GM12878 (cell line): ENCODE measurements around the gene ZNF670. TPM values are rescaled to one million over a fixed set of nuclear protein-coding genes. Genes with fewer than 3 reads are reported as not detected.

Source experiments
- BCL11A ChIP-seq: IDR thresholded peaks from 2 replicates; pipeline ENCODE4 v1.6.1; 2011; ENCODE audit warnings: low read depth, low read length
- CBX3 ChIP-seq: fragments of 200-600 bp; sonication (generic); IDR thresholded peaks from 2 replicates; pipeline ENCODE4 v1.6.1; 2016; ENCODE audit warnings: low read depth, borderline replicate concordance
- CHD1 ChIP-seq: IDR thresholded peaks from 2 replicates; pipeline ENCODE4 v1.6.1; 2012; ENCODE audit warnings: low read depth, low read length, improper control_type of control experiment
- CUX1 ChIP-seq: IDR thresholded peaks from 2 replicates; pipeline ENCODE4 v1.6.1; 2012; ENCODE audit warnings: improper control_type of control experiment, low read depth, low read length; ENCODE audit not compliant: insufficient replicate concordance
- EGR1 ChIP-seq, 2 experiments: IDR thresholded peaks; 1 replicate in 1 of 2; 2 replicates in 1 of 2; pipeline ENCODE4 v1.6.1; 2011 to 2012; ENCODE audit warnings: low read depth in 2 of 2, low read length in 2 of 2, borderline replicate concordance in 1 of 2, mild to moderate bottlenecking in 1 of 2, moderate library complexity in 1 of 2
- HCFC1 ChIP-seq: fragments of 150-350 bp; IDR thresholded peaks from 2 replicates; pipeline ENCODE4 v1.6.1; 2014; ENCODE audit warnings: low read length
- MEF2A ChIP-seq: IDR thresholded peaks from 2 replicates; pipeline ENCODE4 v1.6.1; 2011; ENCODE audit warnings: low read depth, mild to moderate bottlenecking, low read length, moderate library complexity; ENCODE audit not compliant: insufficient read depth
- NKRF ChIP-seq: fragments of 450-650 bp; conservative IDR thresholded peaks from 2 replicates; pipeline ENCODE4 v1.6.1; 2017; ENCODE audit warnings: mild to moderate bottlenecking, moderate library complexity
- POLR2AphosphoS5 ChIP-seq: IDR thresholded peaks from 2 replicates; pipeline ENCODE4 v1.6.1; 2011; ENCODE audit warnings: mild to moderate bottlenecking, low read length, inconsistent platforms
- RAD51 ChIP-seq: fragments of 450-650 bp; IDR thresholded peaks from 2 replicates; pipeline ENCODE4 v1.6.1; 2016; ENCODE audit warnings: moderate library complexity, mild to moderate bottlenecking, inconsistent platforms
- RBBP5 ChIP-seq: fragments of 200-600 bp; sonication (generic); conservative IDR thresholded peaks from 2 replicates; pipeline ENCODE4 v1.6.1; 2016
- RFX5 ChIP-seq: IDR thresholded peaks from 2 replicates; pipeline ENCODE4 v1.6.1; 2011; ENCODE audit warnings: low read depth, low read length, improper control_type of control experiment
- SP1 ChIP-seq: IDR thresholded peaks from one replicate; pipeline ENCODE4 v1.6.1; 2011; ENCODE audit warnings: low read depth, low read length
- TARDBP ChIP-seq: IDR thresholded peaks from 2 replicates; pipeline ENCODE4 v1.6.1; 2016; ENCODE audit warnings: borderline replicate concordance
- YBX1 ChIP-seq: fragments of 450-650 bp; IDR thresholded peaks from 2 replicates; pipeline ENCODE4 v1.6.1; 2016; ENCODE audit warnings: antibody characterized with exemption
- ZNF24 ChIP-seq: fragments of 450-650 bp; IDR thresholded peaks from 2 replicates; pipeline ENCODE4 v1.6.1; 2017; ENCODE audit warnings: antibody characterized with exemption, mild to moderate bottlenecking
- ZNF384 ChIP-seq: IDR thresholded peaks from 2 replicates; pipeline ENCODE4 v1.6.1; 2012; ENCODE audit warnings: low read depth, mild to moderate bottlenecking, low read length, improper control_type of control experiment, borderline replicate concordance
- polyA plus RNA-seq, 11 experiments: library from polyadenylated mRNA; depleted of rRNA in 4 of 11; unstranded in 6 of 11; stranded (reverse) in 5 of 11; fragments of >200 nt; fragmentation: Nextera tagmentation in 4 of 11; fragmentation: Illumina TruSeq in 1 of 11; extraction: Ambion mirVana in 4 of 11; extraction: Trizol in 1 of 11; gene quantifications; 1 replicate in 1 of 11; 2 replicates in 10 of 11; pipeline versions ENCODE4 v1.2.1 to v1.2.3, GENCODE V29; 2011 to 2016; ENCODE audit warnings: inconsistent platforms in 2 of 11, missing spikeins in 2 of 11, low read depth in 1 of 11
- total RNA-seq, 4 experiments: library from RNA; depleted of rRNA in 3 of 4; stranded (reverse); fragments of >200 nt in 3 of 4; fragmentation: Illumina TruSeq in 1 of 4; extraction: Trizol in 1 of 4; gene quantifications; 2 replicates each; pipeline versions ENCODE4 v1.2.1 to v1.2.3, GENCODE V29; 2013 to 2021
- TF ChIP-seq, protein P1 (sequence below): fragments of 450-650 bp; formaldehyde crosslinking; IDR thresholded peaks from 2 replicates; pipeline ENCODE4 v1.5.0; 2022; ENCODE audit warnings: mild to moderate bottlenecking, missing genetic modification characterization

ZNF670 gene
- total and polyA plus RNA-seq, 10 of the 15 experiments (the other 5 are each of a cell fraction or from before 2014, with no cell fraction given): 3.0 to 9.0 (median 5.3) TPM

DNA sequence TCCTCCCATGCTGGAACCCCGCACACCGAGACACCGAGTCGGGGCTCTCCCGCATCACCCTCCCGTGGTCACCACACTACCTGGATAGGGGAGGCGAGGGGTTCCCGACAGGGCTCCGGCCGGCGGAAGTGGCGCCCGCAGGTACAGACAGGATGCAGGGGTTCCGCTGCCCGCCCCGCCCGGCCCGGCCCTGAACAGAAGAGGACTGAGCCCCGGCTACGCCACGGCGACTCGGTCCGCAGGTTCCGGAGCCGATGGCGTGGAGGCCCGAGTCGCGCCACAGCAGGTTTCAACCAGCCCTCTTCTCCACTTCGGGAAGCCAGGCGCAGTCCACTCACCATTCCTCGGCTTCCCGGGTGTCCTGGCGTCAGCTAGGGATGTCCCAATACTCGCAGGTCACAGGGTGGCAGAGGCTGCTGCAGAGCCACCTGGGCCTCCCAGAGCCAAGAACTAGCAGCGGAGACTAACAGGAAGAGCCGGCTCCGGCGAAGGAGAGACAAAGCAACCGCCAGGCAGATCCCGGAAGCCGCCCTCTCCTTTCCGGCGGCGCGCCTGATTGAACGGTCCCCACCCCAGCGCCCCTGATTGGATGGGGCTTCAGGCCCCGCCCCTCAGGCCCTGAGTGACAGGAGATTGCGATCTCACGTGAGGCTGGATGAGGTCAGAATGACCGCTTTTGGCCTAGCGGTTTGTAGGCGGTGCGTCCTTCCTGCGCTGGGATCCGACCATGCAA, 25.4 kb upstream of the ZNF670 start, which contains the start of gene ZNF669 (continued):
- no peak for TF ChIP-seq CUX1
- TF ChIP-seq HCFC1: 0 out of 2 replicates have a peak, but pooled peaks have one; percentile 39
- TF ChIP-seq BCL11A: no peak
- TF ChIP-seq YBX1: no peak
- no peak for TF ChIP-seq RBBP5
- no peak for TF ChIP-seq ZNF24
- no peak for TF ChIP-seq CBX3
- no peak for TF ChIP-seq ZNF384
- no peak for TF ChIP-seq CHD1
- TF ChIP-seq EGR1 (IDR thresholded peaks at IDR 0.05; ENCODE audit: borderline replicate concordance in 1 of 2, low read depth in 2 of 2, low read length in 2 of 2): peak in 1 of 2 experiments; percentile 67; a peak in 1 of 3 replicates
- peak; percentile 87 for TF ChIP-seq SP1
- peak; percentile 10; the same call in 1 of the 2 replicates for TF ChIP-seq MEF2A
- no peak for TF ChIP-seq TARDBP
- peak; percentile 76 for TF ChIP-seq RAD51
- 0 out of 2 replicates have a peak, but pooled peaks have one; percentile 45 for TF ChIP-seq RFX5
- TF ChIP-seq NKRF: peak; percentile 83
- TF ChIP-seq, protein P1, sequence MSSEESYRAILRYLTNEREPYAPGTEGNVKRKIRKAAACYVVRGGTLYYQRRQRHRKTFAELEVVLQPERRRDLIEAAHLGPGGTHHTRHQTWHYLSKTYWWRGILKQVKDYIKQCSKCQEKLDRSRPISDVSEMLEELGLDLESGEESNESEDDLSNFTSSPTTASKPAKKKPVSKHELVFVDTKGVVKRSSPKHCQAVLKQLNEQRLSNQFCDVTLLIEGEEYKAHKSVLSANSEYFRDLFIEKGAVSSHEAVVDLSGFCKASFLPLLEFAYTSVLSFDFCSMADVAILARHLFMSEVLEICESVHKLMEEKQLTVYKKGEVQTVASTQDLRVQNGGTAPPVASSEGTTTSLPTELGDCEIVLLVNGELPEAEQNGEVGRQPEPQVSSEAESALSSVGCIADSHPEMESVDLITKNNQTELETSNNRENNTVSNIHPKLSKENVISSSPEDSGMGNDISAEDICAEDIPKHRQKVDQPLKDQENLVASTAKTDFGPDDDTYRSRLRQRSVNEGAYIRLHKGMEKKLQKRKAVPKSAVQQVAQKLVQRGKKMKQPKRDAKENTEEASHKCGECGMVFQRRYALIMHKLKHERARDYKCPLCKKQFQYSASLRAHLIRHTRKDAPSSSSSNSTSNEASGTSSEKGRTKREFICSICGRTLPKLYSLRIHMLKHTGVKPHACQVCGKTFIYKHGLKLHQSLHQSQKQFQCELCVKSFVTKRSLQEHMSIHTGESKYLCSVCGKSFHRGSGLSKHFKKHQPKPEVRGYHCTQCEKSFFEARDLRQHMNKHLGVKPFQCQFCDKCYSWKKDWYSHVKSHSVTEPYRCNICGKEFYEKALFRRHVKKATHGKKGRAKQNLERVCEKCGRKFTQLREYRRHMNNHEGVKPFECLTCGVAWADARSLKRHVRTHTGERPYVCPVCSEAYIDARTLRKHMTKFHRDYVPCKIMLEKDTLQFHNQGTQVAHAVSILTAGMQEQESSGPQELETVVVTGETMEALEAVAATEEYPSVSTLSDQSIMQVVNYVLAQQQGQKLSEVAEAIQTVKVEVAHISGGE (CRISPR knock-in tag): peak; percentile 78
- TF ChIP-seq POLR2AphosphoS5: peak; percentile 93
